ENCODE data around the gene SRSF12. TPM values are rescaled to one million over a fixed set of nuclear protein-coding genes. Genes with fewer than 3 reads are reported as not detected.

SRSF12 gene
- total RNA-seq, 1 experiment from 2014 or later: not detected

DNA sequence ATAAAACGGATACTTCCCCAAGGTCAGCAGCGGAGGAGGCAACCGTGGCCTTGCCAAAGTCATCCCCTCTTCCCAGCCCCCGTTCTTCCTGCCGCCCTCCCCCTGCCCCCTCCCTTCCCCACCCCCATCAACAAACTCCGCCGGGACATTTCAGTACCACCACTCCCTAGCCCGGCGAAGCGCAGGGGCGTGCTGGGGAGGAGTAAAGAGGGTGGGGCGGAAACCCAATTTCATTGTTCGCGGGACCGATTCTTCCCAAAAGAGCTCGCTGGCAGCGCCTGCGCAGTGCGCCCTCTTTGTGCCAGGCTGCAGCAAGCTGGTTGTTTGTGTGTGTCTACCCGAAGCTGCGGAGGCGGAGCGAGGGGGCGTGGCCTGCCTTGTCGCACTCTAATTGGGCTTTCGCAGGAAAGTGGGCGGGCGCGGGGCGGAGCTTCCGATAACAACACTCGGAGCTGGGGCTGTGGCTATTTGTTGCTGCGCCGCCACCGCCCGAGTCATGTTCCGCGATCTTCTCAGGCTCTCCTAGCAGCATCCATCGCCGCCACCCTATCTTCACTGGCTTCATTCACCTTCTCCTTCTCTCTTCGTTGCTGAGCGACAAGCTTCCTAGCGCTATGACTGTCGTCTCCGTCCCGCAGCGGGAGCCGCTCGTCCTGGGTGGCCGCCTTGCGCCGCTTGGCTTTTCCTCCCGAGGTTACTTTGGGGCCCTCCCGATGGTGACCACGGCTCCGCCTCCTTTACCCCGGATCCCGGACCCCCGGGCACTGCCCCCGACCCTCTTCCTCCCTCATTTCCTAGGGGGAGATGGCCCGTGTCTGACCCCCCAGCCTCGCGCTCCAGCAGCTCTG, 37.4 kb downstream of the SRSF12 start, which contains the start of gene PNRC1:
Gene PNRC1, plus strand, starts transcription at position 471 of the 848 bp plus-strand sequence. Its CDS starts 144 bp downstream, at position 615.
- peak within 1 kb of the TSS; percentile 97 for H3K4me2 ChIP-seq (ENCODE audit: low read length)
- POLR2A ChIA-PET: interaction anchor here (0.6 to 1.5 kb wide), 19 partner anchors 8 to 1210 kb away, joined by 3 to 9 read pairs (median 5); partner anchors contain the start of gene PM20D2
- BruUV-seq (replicated peaks): TSS peak; percentile 27
- DNase-seq (ENCODE audit: low read depth, low spot score) (peak; percentile 96), ATAC-seq (peak; percentile 82)
- H3K27me3 ChIP-seq (ENCODE audit: insufficient read depth, low read length): no peaks in the 10 kb centered on the region
- H3K4me3 ChIP-seq (replicated peaks in 1 of 2; ENCODE audit: low read depth in 1 of 2, low read length in 2 of 2): peak within 1 kb of the TSS; percentile 86 to 89
- H3K27ac ChIP-seq (ENCODE audit: low read depth, low read length): peak within 1 kb of the TSS; percentile 96
- intact Hi-C loops (cut with micrococcal nuclease): no loop called here
- CTCF ChIA-PET: interaction anchor here (0.6 to 1.0 kb wide), 2 partner anchors 161 to 529 kb away, joined by 3 read pairs; no protein-coding TSS in a partner anchor
- H3K9ac ChIP-seq (ENCODE audit: low read length): peak within 1 kb of the TSS; percentile 91
- peaks cover 3 to 28% of the 10 kb centered on the region in 2 experiments; a peak in 3 of 4 replicates for H3K4me1 ChIP-seq (ENCODE audit: control insufficient read depth in 1 of 2, insufficient read depth in 2 of 2, low read length in 2 of 2)
- peak; percentile 95 for TF ChIP-seq EGR1 (IDR thresholded peaks at IDR 0.05; ENCODE audit: low read depth)
- TF ChIP-seq, protein P1, sequence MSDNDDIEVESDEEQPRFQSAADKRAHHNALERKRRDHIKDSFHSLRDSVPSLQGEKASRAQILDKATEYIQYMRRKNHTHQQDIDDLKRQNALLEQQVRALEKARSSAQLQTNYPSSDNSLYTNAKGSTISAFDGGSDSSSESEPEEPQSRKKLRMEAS (IDR thresholded peaks at IDR 0.05): no peak
- TF ChIP-seq ZFX (IDR thresholded peaks at IDR 0.05): no peak
- TF ChIP-seq POLR2AphosphoS5 (IDR thresholded peaks at IDR 0.05; ENCODE audit: low read depth, low read length): peak; percentile 100
- no peak for TF ChIP-seq FOSL1 (IDR thresholded peaks at IDR 0.05; ENCODE audit: low read depth)
- TF ChIP-seq JUND (IDR thresholded peaks at IDR 0.05): no peak
- TF ChIP-seq REST (IDR thresholded peaks at IDR 0.05; ENCODE audit: low read depth): no peak
- peak; percentile 25 for TF ChIP-seq TCF7L2 (IDR thresholded peaks at IDR 0.05; ENCODE audit: borderline replicate concordance, extremely low read depth, insufficient read depth, insufficient read length)
- TF ChIP-seq, protein P2, sequence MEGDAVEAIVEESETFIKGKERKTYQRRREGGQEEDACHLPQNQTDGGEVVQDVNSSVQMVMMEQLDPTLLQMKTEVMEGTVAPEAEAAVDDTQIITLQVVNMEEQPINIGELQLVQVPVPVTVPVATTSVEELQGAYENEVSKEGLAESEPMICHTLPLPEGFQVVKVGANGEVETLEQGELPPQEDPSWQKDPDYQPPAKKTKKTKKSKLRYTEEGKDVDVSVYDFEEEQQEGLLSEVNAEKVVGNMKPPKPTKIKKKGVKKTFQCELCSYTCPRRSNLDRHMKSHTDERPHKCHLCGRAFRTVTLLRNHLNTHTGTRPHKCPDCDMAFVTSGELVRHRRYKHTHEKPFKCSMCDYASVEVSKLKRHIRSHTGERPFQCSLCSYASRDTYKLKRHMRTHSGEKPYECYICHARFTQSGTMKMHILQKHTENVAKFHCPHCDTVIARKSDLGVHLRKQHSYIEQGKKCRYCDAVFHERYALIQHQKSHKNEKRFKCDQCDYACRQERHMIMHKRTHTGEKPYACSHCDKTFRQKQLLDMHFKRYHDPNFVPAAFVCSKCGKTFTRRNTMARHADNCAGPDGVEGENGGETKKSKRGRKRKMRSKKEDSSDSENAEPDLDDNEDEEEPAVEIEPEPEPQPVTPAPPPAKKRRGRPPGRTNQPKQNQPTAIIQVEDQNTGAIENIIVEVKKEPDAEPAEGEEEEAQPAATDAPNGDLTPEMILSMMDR (IDR thresholded peaks at IDR 0.05 in 2 of 3, conservative IDR thresholded peaks at IDR 0.05 in 1 of 3; ENCODE audit: borderline replicate concordance in 1 of 3, insufficient read depth in 1 of 3, low read depth in 2 of 3, low read length in 2 of 3): no peak
- TF ChIP-seq CBX3 (IDR thresholded peaks at IDR 0.05; ENCODE audit: low read depth): no peak
- no peak for TF ChIP-seq ZNF274 (IDR thresholded peaks at IDR 0.05; ENCODE audit: low read depth, low read length)
- TF ChIP-seq ELF1 (IDR thresholded peaks at IDR 0.05; ENCODE audit: borderline replicate concordance, low read depth): no peak
- peak; percentile 79 for TF ChIP-seq SP1 (IDR thresholded peaks at IDR 0.05; ENCODE audit: low read depth)
- TF ChIP-seq CEBPB (IDR thresholded peaks at IDR 0.05; ENCODE audit: low read depth): no peak
- TF ChIP-seq POLR2A (IDR thresholded peaks at IDR 0.05; ENCODE audit: borderline replicate concordance, extremely low read depth, insufficient read depth, insufficient read length): peak; percentile 98
- no peak for TF ChIP-seq ATF3 (IDR thresholded peaks at IDR 0.05)
- no peak for TF ChIP-seq RAD21 (IDR thresholded peaks at IDR 0.05; ENCODE audit: low read depth)
- peak; percentile 95 for TF ChIP-seq SIN3A (IDR thresholded peaks at IDR 0.05; ENCODE audit: low read depth)
- H3K79me2 ChIP-seq (ENCODE audit: insufficient read depth, low read length): peaks cover 20% of the 10 kb centered on the region
- H2AFZ ChIP-seq (ENCODE audit: low read depth, low read length, poor library complexity, severe bottlenecking): peak within 1 kb of the TSS; percentile 99
- RAD21 ChIA-PET (ENCODE audit: low non-redundant PET in 1 of 2, low total read pairs in 2 of 2, uncharacterized antibody in 2 of 2, unreplicated experiment in 2 of 2): interaction anchor here (0.6 to 1.1 kb wide), 4 partner anchors 10 to 98 kb away, joined by 3 to 5 read pairs (median 4); partner anchors contain the start of gene PM20D2 (in 1 of the 2)
- H3K36me3 ChIP-seq (ENCODE audit: control insufficient read depth in 1 of 2, insufficient read depth in 2 of 2, low read length in 2 of 2): peaks cover 6 to 18% of the 10 kb centered on the region in 2 experiments; a peak in 3 of 4 replicates
- no peaks in the 10 kb centered on the region for H4K20me1 ChIP-seq (ENCODE audit: insufficient read depth)
- H3K9me2 ChIP-seq (ENCODE audit: insufficient read depth): no peaks in the 10 kb centered on the region
- no peaks in the 10 kb centered on the region for H3K9me3 ChIP-seq (ENCODE audit: control insufficient read depth in 1 of 2, insufficient read depth in 1 of 2, low read depth in 1 of 2, low read length in 2 of 2)
